Measurements from ENCODE around the gene GABARAPL1. TPM values are rescaled to one million over a fixed set of nuclear protein-coding genes. Genes with fewer than 3 reads are reported as not detected.
A peak's percentile ranks its signal among the peaks of the same experiment; 100 is the strongest.

GABARAPL1 gene
- total RNA-seq (100 to 1,000 TPM; 115 to 185 TPM), polyA plus RNA-seq (ENCODE audit: insufficient read length in 2 of 2) (100 to 1,000 TPM; 186 to 199 TPM)
- long read RNA-seq, donor 1, transcript GABARAPL1-201 (4 exons, 1,957 nt) = major isoform, 79 of 88 reads
- long read RNA-seq, donor 1, partial matches to known transcripts = 0 of 88 reads
- long read RNA-seq, donor 1, other reads (novel, unspliced or antisense) = 0 of 88 reads
- long read RNA-seq, donor 2, transcript GABARAPL1-201 (4 exons, 1,957 nt) = major isoform, 21 of 80 reads
- long read RNA-seq, donor 2, partial matches to known transcripts = 55 of 80 reads
- long read RNA-seq, donor 2, other reads (novel, unspliced or antisense) = 0 of 80 reads
- long read RNA-seq, donor 3, transcript GABARAPL1-201 (4 exons, 1,957 nt) = major isoform, 25 of 27 reads
- long read RNA-seq, donor 3, partial matches to known transcripts = 0 of 27 reads
- long read RNA-seq, donor 3, other reads (novel, unspliced or antisense) = 0 of 27 reads
- long read RNA-seq, donor 4, transcript GABARAPL1-201 (4 exons, 1,957 nt) = major isoform, 21 of 23 reads
- long read RNA-seq, donor 4, partial matches to known transcripts = 0 of 23 reads
- long read RNA-seq, donor 4, other reads (novel, unspliced or antisense) = 0 of 23 reads

DNA sequence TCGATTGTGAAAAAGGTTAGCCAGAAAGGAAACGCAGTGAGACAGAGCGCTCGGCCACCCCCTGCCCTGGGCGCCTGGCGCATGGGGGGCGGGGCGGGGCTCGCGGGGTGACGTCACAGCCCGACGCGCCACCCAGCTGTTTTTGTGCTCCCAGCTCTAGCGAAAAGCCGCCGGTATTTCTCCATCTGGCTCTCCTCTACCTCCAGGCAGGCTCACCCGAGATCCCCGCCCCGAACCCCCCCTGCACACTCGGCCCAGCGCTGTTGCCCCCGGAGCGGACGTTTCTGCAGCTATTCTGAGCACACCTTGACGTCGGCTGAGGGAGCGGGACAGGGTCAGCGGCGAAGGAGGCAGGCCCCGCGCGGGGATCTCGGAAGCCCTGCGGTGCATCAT lies at the start of gene GABARAPL1:
TSS of gene GABARAPL1 (plus strand) at position 139 of the 393 bp plus-strand sequence. CDS start at position 392, 253 bp downstream.
- H3K27ac ChIP-seq (ENCODE audit: low read depth, low read length) = peak within 1 kb of the TSS; percentile 97
- WGBS (ENCODE audit: insufficient coverage) = under 1% methylated on average over 35 of the region's 35 CpGs

DNA sequence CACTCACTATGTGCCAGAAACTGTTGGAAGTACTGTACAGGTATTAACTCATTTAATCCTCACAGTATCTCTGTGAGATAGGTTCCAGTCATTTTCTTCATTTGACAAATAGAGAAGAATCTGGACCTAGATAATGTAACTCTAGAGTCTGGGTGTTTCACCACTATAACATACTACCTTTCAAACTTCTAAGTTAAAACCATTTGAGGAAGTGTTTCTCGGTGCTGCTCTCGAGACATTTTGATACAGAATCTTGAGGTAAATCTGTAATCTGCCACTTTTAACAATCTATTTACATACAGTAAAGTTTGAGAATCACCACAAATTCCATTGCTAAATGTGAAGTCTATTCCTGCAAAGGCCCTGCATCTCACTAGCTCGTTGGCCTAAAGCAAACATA lies 49.6 kb upstream of the GABARAPL1 start:
- Histone ChIP-seq H3K4me3 (ENCODE audit: low read depth, low read length) (no peak overlapping the region), H3K27me3 (ENCODE audit: control insufficient read depth, insufficient read depth, low read length) (no peaks in the 10 kb centered on the region), H3K9me3 (ENCODE audit: control insufficient read depth, insufficient read depth, low read length) (no peaks in the 10 kb centered on the region), H3K36me3 (ENCODE audit: control insufficient read depth, insufficient read depth, low read length) (no peaks in the 10 kb centered on the region), H3K4me1 (ENCODE audit: control insufficient read depth, insufficient read depth, low read length) (no peaks in the 10 kb centered on the region), H3K27ac (ENCODE audit: low read depth, low read length) (no peak overlapping the region)
- WGBS (ENCODE audit: insufficient coverage) = no CpG with 5 or more reads among the region's 3 CpGs
- DNase-seq (ENCODE audit: low read depth in 4 of 6, low spot score in 6 of 6) = no peak

More for the DNA sequence above, at the start of gene GABARAPL1:
- Histone ChIP-seq H3K4me1 (ENCODE audit: control insufficient read depth, insufficient read depth, low read length) (peaks cover 12% of the 10 kb centered on the region), H3K27me3 (ENCODE audit: control insufficient read depth, insufficient read depth, low read length) (no peaks in the 10 kb centered on the region), H3K9me3 (ENCODE audit: control insufficient read depth, insufficient read depth, low read length) (no peaks in the 10 kb centered on the region), H3K4me3 (ENCODE audit: low read depth, low read length) (peak within 1 kb of the TSS; percentile 92), H3K36me3 (ENCODE audit: control insufficient read depth, insufficient read depth, low read length) (no peaks in the 10 kb centered on the region)
- DNase-seq (ENCODE audit: low read depth in 4 of 6, low spot score in 6 of 6) = peak in 3 of 6 donors; percentile 67 to 94 (median 94)

DNA sequence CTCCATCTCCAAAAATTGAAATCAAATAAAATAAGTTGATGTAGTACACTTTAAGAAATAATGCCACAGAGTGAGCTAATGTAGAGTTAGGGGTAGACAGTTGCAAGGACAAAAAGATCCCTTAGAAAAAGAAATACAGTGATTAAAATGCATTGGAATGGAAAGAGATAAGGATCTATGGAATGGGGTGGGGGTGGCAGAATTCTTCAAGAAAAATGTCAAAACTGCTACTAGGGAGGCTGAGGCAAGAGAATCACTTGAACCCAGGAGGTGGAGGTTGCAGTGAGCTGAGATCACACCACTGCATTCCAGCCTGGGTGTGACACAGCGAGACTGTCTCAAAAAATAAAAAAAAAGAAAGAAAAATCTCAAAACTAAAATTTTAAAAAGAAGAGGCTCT lies 47.3 kb upstream of the GABARAPL1 start:
- H3K36me3 ChIP-seq (ENCODE audit: control insufficient read depth, insufficient read depth, low read length) = no peaks in the 10 kb centered on the region
- H3K9me3 ChIP-seq (ENCODE audit: control insufficient read depth, insufficient read depth, low read length) = no peaks in the 10 kb centered on the region
- no peak overlapping the region for H3K27ac ChIP-seq (ENCODE audit: low read depth, low read length)
- no peaks in the 10 kb centered on the region for H3K27me3 ChIP-seq (ENCODE audit: control insufficient read depth, insufficient read depth, low read length)
- H3K4me3 ChIP-seq (ENCODE audit: low read depth, low read length) = no peak overlapping the region
- H3K4me1 ChIP-seq (ENCODE audit: control insufficient read depth, insufficient read depth, low read length) = no peaks in the 10 kb centered on the region
- WGBS (ENCODE audit: insufficient coverage) = no CpG with 5 or more reads among the region's 1 CpG
- no peak for DNase-seq (ENCODE audit: low read depth in 4 of 6, low spot score in 6 of 6)

DNA sequence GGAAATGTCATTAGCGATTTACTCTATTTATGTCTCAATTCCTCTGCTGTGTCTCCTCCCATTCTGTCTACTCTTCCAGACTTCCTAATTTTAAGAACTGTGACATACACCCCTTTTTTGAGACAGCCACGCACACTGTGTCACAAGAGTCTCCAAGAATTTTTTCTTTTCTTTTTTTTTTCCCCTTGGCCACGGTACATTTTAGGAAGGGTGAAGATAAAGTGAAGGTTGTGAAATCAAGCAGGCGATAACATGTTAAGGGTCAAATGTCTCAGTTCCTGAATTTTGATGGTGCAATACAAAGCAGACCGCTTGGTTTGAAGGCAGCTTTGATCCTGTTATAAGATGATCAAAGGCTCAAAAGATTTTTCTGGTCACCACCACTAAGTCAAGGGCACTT lies 45.1 kb upstream of the GABARAPL1 start:
- 42% methylated on average over 2 of the region's 5 CpGs for WGBS (ENCODE audit: insufficient coverage)
- H3K4me1 ChIP-seq (ENCODE audit: control insufficient read depth, insufficient read depth, low read length) = no peaks in the 10 kb centered on the region
- no peaks in the 10 kb centered on the region for H3K27me3 ChIP-seq (ENCODE audit: control insufficient read depth, insufficient read depth, low read length)
- no peaks in the 10 kb centered on the region for H3K36me3 ChIP-seq (ENCODE audit: control insufficient read depth, insufficient read depth, low read length)
- peak in 1 of 6 donors; percentile 13 for DNase-seq (ENCODE audit: low read depth in 4 of 6, low spot score in 6 of 6)
- no peaks in the 10 kb centered on the region for H3K9me3 ChIP-seq (ENCODE audit: control insufficient read depth, insufficient read depth, low read length)
- H3K27ac ChIP-seq (ENCODE audit: low read depth, low read length) = no peak overlapping the region
- H3K4me3 ChIP-seq (ENCODE audit: low read depth, low read length) = no peak overlapping the region

DNA sequence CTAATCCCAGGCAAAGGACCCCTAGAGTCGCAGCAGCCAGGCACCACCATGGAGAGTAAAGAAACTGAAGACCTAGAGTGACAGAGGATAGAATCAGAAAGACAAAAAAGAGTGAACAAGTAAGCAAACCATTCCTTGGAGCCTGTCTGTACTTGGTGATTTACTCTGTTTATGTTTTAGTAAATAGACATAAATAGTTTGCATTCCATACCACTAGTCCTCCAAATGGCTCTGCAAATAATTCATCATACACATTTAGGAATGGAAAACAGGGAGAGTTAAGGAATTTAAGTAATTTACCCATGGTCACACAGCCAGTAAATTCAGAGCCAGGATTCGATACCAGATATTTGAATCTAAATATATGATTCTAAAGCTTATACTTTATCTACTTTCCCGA lies 43.6 kb upstream of the GABARAPL1 start:
- WGBS (ENCODE audit: insufficient coverage) = 83% methylated on average over 1 of the region's 3 CpGs

DNA sequence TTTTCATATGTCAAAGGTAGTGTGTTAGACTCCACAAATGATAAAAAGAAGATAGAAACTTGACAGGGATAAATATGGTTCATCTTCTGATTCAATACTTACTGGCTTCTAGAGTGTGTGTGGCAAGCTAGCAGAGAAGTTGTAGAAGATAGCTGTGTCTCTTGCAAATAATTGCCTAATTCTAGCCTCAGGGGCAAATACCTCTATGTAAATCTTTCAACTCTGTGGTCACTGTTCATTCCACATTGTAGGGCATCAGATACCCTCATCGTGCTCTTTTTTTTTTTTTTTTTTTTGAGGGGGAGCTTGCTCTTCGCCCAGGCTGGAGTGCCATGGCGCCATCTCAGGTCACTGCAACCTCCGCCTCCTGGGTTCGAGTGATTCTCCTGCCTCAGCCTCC lies 42.5 kb upstream of the GABARAPL1 start:
- Histone ChIP-seq H3K27me3 (ENCODE audit: control insufficient read depth, insufficient read depth, low read length) (no peaks in the 10 kb centered on the region), H3K4me1 (ENCODE audit: control insufficient read depth, insufficient read depth, low read length) (no peaks in the 10 kb centered on the region), H3K27ac (ENCODE audit: low read depth, low read length) (no peak overlapping the region), H3K9me3 (ENCODE audit: control insufficient read depth, insufficient read depth, low read length) (no peaks in the 10 kb centered on the region), H3K36me3 (ENCODE audit: control insufficient read depth, insufficient read depth, low read length) (no peaks in the 10 kb centered on the region), H3K4me3 (ENCODE audit: low read depth, low read length) (no peak overlapping the region)
- no peak for DNase-seq (ENCODE audit: low read depth in 4 of 6, low spot score in 6 of 6)
- WGBS (ENCODE audit: insufficient coverage) = 90% methylated on average over 4 of the region's 5 CpGs

More for the DNA sequence above, 43.6 kb upstream of the GABARAPL1 start:
- H3K4me3 ChIP-seq (ENCODE audit: low read depth, low read length) = no peak overlapping the region
- no peaks in the 10 kb centered on the region for H3K4me1 ChIP-seq (ENCODE audit: control insufficient read depth, insufficient read depth, low read length)
- no peaks in the 10 kb centered on the region for H3K9me3 ChIP-seq (ENCODE audit: control insufficient read depth, insufficient read depth, low read length)
- DNase-seq (ENCODE audit: low read depth in 4 of 6, low spot score in 6 of 6) = no peak
- H3K36me3 ChIP-seq (ENCODE audit: control insufficient read depth, insufficient read depth, low read length) = no peaks in the 10 kb centered on the region
- H3K27ac ChIP-seq (ENCODE audit: low read depth, low read length) = no peak overlapping the region
- no peaks in the 10 kb centered on the region for H3K27me3 ChIP-seq (ENCODE audit: control insufficient read depth, insufficient read depth, low read length)

DNA sequence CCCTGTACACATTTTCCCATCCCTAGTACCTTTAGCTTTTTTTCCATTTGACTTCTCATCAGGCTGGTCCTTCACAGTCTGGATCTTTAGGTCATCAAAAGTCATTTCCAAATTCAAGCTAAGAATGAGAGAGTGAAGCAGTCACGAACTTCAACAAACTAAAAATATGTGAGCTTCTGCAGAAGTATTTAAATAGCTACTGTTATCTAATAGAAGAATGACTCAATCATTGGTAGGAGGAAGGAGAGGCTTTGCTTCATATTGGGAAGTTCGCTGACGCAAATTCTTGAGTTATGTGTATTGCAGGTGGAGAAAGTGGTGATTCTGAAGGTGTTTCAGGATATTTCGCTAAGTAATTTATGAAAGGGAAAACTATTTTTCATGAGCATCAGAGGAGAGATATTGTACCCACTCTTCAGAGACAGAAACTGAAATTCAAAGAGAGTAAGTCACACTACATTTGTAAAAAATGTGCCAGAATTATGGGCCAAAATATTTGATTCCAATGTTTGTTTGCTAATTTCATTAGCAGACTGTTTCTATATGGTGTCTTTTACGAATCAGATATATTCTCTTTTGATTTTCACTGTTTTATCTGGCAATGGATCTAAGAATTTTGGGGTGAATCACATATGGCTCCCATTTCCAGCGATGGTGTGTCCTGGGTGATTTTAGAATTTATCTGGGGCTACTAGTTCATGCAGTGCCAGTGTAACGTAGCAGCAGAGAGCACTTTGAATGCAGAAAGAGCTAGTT lies 40.5 kb upstream of the GABARAPL1 start, which contains the start of gene OLR1:
TSS of gene OLR1 (minus strand) at position 160 of the 756 bp plus-strand sequence. CDS start at position 105, 55 bp downstream.
- H3K4me1 ChIP-seq (ENCODE audit: control insufficient read depth, insufficient read depth, low read length) = no peaks in the 10 kb centered on the region
- WGBS (ENCODE audit: insufficient coverage) = no CpG with 5 or more reads among the region's 7 CpGs
- no peaks in the 10 kb centered on the region for H3K27me3 ChIP-seq (ENCODE audit: control insufficient read depth, insufficient read depth, low read length)
- H3K4me3 ChIP-seq (ENCODE audit: low read depth, low read length) = no peak within 1 kb of the TSS
- no peaks in the 10 kb centered on the region for H3K36me3 ChIP-seq (ENCODE audit: control insufficient read depth, insufficient read depth, low read length)
- H3K9me3 ChIP-seq (ENCODE audit: control insufficient read depth, insufficient read depth, low read length) = no peaks in the 10 kb centered on the region
- H3K27ac ChIP-seq (ENCODE audit: low read depth, low read length) = no peak within 1 kb of the TSS
- DNase-seq (ENCODE audit: low read depth in 4 of 6, low spot score in 6 of 6) = no peak

DNA sequence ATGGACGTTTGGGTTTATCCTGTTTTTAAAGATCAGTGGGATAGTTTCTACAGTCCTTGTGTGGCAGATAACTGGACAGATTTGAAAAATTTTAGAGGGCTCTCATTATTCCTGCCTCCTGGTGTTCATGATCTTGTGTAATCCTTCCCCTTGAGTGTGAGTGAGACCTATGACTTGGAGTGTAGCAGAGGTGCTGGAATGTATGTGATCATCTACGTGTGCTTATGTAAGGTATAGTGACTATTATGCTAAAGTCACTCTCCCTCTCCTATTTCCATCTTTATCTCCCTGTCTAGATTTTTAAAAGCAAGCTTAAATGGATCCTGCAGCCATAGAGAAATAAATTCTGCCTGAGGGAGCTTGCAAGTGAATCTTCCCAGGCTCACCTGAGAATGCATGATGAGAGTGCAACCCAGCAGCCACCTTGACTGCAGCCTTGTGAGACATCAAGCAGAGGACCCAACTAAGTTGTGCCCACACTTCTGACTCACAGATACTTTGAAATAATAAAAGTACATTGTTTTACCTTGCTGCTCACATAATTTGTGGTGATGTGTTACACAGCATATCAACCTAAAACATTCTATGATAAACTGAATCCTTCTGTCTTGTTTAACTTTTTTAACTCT lies 37.6 kb upstream of the GABARAPL1 start:
- no peaks in the 10 kb centered on the region for H3K9me3 ChIP-seq (ENCODE audit: control insufficient read depth, insufficient read depth, low read length)
- no CpG with 5 or more reads among the region's 2 CpGs for WGBS (ENCODE audit: insufficient coverage)
- no peaks in the 10 kb centered on the region for H3K36me3 ChIP-seq (ENCODE audit: control insufficient read depth, insufficient read depth, low read length)
- no peak overlapping the region for H3K27ac ChIP-seq (ENCODE audit: low read depth, low read length)
- no peak for DNase-seq (ENCODE audit: low read depth in 4 of 6, low spot score in 6 of 6)
- no peaks in the 10 kb centered on the region for H3K27me3 ChIP-seq (ENCODE audit: control insufficient read depth, insufficient read depth, low read length)
- H3K4me1 ChIP-seq (ENCODE audit: control insufficient read depth, insufficient read depth, low read length) = no peaks in the 10 kb centered on the region
- H3K4me3 ChIP-seq (ENCODE audit: low read depth, low read length) = no peak overlapping the region
